Endometrium (tissue), 2 donors: ENCODE data around the gene COL4A1.

Source experiments
- FAIRE-seq: peaks from 2 replicates; lab custom pipeline; 2012; peaks lifted over from hg19 to GRCh38; lab: Jason Lieb, UNC
- donor health status: control.
- donor health status: control.

COL4A1 gene

DNA sequence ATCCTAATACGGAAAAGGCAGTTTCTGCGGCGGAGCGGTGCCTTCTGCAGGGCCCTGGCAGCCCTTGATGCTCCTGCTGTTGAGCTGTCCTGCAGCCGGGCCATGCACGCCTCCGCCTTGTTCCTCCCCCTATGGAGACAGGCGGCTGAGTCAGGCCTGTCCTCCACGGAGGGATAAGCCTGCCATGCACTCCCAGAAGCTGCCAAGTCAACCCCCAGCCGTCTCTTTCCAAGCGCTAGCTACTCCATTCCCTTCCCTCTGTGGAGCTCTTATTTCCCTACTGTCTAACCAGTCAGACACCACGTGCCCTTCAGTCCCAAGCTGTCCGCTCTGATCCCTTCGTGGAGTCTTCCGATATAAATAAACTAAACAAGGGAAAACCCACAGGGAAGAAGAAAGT is 197.0 kb downstream of the COL4A1 start:
- FAIRE-seq = no peak

DNA sequence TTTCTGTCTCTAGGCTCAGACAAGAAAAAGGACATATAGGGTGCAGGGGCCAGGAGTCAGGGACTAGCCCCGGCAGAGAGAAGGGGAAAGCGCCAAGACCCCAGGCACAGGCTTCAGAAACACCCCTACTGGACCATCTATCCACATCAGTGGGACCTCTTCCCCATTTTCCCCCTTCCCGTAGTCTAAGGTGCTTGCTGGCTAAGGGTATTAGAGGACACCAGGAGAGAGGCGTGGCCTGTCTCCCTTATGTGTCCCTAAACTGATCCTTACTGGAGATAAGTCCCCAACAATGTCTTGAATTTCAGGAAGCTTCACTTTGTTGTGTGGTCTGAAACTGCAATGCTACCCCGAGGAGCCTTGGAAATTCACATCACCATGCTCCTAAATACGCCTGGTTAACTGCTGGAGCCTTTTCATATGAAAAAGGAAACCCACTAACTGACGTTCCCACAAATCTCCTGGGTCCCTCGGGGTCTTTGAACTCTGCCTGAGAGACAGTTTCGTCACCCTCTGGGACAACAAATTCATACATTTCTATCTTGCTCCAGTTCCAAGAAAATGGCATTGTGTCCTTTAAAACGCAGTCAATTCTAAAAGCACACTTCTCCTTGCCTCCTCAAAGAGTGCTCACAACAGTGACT is 197.7 kb downstream of the COL4A1 start:
- no peak for FAIRE-seq

DNA sequence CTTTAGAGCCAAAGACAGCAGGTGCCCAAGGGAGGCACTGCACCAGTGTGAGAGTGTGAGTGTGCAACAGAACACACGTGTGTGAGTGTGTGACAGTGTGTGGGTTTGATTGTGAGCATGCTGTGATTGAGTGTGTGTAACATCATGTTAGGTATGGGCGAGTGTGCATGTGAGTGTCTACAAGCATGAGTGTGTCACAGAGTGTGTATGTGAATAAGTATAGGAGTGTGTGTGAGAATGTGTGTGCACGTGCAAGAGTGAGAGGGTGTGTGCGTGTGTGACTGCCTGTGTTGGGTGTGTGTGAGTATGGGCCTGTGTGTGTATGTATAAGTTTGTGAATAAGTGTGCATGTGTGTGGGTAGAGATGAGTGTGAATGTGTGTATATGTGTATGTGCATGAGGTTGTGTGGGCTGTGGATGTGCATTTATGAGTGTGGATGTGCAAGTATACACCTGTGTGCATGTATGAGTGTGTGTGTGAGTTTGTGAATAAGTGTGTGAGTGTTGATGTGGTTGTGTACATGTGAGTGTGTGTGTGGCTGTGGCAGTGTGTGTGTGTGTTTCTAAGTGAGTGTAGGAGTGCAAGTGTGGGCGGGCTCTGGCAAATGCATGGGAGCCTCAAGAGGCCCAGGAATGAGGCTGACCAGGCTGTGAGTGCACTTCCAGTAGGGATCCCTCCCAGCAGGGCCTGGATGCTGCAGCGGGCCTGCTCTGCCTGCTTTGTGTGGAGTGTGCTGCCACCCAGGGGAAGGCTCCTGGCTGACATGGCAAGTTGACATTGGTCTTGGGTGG is 198.4 kb downstream of the COL4A1 start:
- no peak for FAIRE-seq

DNA sequence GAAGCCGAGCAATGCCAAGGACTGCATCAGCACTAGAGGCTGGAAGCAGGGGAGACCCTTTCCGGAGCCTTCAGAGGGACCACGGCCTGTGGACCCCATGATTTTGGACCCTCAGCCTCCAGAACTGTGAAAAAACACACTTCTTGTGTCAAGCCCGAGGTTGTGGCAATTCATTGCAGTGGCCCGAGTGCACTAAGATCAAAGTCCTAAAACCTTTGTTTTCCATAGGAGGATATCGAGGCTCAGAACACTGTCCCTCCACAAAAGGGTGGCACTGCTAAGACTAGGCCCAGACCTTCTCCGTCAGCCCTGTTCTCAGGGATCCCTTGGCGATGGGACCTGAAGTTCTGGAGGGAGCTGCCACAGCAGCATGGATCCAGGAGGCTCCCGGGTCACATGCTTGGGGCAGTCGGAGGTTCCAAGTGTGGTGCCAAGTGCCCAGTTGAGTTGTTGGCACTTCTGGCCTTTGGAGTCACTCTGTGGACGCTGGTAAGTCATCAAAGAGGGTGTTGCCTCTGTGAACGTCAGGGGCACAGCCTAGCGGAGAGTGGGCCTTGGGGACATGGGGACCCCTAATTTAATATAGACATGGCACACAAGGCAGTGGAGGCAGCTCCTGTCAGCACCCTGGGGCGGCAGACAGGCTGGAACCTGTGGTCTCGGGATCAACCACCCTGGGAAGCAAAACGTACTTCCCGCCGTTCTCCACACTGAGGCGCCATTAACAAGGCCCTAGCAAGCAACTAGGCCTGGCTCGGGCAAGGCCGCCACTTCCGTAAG is 199.2 kb downstream of the COL4A1 start:
- no peak for FAIRE-seq

DNA sequence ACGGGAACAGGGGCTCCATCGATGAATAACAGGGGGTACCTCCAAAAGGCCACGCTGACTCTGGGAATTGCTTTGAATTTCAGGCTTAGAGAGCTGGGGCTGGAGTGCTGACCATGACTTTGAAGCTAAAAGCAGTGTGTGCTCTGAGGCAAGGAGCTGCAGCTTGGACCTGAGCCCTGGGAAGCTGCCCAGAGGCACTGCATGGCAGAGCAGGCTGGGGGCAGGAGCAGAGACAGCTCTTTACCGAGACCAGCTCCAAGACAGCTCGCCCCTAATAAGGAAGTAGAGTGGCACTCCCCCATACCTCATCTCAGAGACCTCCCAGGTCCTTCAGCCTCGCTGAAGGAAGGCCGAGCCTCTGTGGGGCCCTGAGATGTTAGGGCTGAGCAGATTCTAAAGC is 200.2 kb downstream of the COL4A1 start:
- no peak for FAIRE-seq

DNA sequence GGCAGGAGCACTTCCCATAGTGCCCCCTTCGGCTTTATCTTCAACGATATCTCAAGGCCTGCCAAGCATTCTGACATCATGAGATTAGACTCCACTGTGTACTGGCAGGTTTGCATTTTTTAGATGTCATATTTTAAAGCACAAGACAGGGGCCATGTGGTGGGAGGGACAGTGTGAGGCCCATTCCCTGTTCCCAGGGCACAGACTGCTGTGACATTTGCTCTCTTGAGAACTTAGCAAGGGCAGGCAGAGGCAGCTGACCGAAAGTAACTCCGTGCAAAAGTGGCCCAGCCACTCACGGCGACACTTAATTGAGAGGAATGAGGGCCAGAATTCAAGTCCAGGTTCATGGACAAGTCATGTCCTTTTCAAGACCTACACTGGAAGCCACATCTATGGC is 201.8 kb downstream of the COL4A1 start:
- FAIRE-seq = no peak

DNA sequence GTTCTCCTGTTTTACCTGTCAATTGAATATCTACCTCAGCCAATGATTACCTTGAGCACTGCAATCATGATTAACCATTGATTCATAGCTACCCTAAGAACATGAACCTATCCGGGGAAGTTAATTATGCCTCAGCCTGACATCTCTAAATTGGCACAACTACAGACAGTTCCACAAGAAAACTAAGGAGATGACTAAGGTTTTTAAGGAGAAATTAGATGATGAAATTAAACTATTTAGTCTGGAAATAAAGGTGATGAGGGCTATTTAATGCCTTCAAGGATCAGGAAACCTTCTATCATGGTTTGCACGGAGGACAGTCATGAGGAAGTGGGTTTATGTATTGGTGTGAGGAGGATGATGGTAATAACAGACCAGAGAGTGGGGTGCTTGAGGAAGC is 203.4 kb downstream of the COL4A1 start:
- no peak for FAIRE-seq

DNA sequence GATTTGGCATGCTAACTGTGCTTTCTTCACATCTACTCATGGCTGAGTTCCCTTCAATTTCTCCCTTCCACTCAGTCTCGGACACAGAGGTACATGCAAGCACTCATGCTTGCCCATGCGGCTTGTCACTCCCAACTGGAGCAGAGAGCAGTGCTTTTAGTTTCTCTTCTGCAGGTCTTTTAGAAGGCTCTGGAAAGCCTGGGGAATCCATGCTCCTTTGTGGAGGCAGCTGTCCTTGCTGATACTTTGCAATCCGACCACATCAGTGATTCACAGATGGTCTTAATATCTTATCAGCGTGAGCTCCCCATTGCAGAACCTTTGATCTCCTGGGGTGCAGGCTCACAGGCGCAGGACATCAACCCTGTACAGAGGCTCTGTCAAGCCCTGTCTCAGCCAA is 203.9 kb downstream of the COL4A1 start:
- FAIRE-seq = no peak

DNA sequence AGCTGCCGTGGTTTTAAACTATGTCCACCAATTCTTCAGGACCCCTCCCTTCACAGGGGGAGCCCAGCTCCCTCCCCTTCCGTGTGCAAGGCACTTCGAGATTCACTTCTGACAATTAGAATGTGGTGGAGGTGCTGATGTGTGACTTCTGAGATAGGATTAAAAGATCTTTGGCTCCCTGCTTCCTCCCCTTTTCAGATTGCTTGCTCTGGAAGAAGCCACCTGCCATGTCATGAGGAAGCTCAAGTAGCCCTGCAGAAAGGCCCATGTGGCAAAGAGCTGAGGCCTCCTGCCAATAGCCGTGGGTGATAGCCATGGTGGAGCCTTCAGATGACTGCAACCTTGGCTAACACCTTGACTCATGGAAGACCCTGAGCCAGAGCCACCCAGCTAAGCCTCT is 204.9 kb downstream of the COL4A1 start:
- FAIRE-seq = no peak

DNA sequence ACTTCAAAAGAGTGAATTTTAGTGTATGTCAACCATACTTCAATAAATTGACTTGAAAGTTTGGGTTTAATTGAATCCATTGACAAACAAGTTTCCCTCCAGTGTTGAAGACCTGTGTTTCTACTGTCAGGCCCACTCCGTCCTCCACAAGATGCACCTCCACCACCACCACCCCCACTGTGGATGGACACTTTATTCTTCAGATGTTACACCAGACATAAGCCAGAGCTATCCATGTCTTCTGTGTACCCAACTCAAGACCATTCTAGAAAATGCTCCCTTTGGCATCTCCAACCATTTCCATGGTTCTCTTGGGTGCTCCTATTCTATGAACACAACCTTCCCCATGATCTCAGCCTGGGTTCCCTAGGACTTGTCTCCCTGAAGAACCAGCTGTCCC is 207.0 kb downstream of the COL4A1 start:
- no peak for FAIRE-seq
